ENCODE data around the gene RNF180.

DNA sequence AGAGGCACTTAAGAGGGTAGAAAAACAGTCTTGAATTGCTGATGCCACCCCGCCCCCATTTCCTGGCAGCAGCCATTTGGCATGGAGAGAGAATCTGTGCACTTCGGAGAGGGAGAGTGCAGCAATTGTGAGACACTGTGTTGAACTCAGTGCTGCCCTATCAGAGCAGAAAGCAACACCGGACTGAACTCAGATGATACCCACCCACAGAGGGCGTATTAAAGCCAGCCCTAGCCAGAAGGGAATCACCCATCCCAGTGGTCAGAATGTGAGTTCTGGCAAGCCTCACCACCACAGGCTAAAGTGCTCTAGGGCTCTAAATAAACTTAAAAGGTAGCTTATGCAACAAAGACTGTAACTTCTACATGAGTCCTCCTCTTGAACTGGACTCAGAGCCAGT is 251.7 kb downstream of the RNF180 start:
- TF ChIP-seq, protein P1, sequence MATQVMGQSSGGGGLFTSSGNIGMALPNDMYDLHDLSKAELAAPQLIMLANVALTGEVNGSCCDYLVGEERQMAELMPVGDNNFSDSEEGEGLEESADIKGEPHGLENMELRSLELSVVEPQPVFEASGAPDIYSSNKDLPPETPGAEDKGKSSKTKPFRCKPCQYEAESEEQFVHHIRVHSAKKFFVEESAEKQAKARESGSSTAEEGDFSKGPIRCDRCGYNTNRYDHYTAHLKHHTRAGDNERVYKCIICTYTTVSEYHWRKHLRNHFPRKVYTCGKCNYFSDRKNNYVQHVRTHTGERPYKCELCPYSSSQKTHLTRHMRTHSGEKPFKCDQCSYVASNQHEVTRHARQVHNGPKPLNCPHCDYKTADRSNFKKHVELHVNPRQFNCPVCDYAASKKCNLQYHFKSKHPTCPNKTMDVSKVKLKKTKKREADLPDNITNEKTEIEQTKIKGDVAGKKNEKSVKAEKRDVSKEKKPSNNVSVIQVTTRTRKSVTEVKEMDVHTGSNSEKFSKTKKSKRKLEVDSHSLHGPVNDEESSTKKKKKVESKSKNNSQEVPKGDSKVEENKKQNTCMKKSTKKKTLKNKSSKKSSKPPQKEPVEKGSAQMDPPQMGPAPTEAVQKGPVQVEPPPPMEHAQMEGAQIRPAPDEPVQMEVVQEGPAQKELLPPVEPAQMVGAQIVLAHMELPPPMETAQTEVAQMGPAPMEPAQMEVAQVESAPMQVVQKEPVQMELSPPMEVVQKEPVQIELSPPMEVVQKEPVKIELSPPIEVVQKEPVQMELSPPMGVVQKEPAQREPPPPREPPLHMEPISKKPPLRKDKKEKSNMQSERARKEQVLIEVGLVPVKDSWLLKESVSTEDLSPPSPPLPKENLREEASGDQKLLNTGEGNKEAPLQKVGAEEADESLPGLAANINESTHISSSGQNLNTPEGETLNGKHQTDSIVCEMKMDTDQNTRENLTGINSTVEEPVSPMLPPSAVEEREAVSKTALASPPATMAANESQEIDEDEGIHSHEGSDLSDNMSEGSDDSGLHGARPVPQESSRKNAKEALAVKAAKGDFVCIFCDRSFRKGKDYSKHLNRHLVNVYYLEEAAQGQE (IDR thresholded peaks at IDR 0.05; ENCODE audit: insufficient read depth in 1 of 2, low read depth in 2 of 2, low read length in 2 of 2): no peak
- no peak for TF ChIP-seq TAF1 (IDR thresholded peaks at IDR 0.05; ENCODE audit: borderline replicate concordance, insufficient read depth, low read length)
